Mesothelial cell of epicardium (in vitro differentiated cells): ENCODE data around the gene NOS3. TPM values are rescaled to one million over a fixed set of nuclear protein-coding genes. Genes with fewer than 3 reads are reported as not detected.
A peak's percentile ranks its signal among the peaks of the same experiment; 100 is the strongest.

ENCODE experiments used
- DNase-seq, 2 experiments: peaks; one replicate each; pipeline ENCODE4 v3.0.0; 2021; ENCODE audit warnings: low spot score in 2 of 2; ENCODE audit not compliant: unreplicated experiment in 2 of 2
- H3K27ac Mint-ChIP-seq: 2 replicates; pipeline ENCODE4 v1.8.0; 2021; ENCODE audit warnings: mixed read lengths
- H3K27me3 Mint-ChIP-seq: 2 replicates; pipeline ENCODE4 v1.8.0; 2021; ENCODE audit warnings: low read depth, mixed read lengths
- H3K36me3 Mint-ChIP-seq: 2 replicates; pipeline ENCODE4 v1.8.0; 2021; ENCODE audit warnings: mixed read lengths
- H3K4me1 Mint-ChIP-seq: 2 replicates; pipeline ENCODE4 v1.8.0; 2021; ENCODE audit warnings: mixed read lengths
- H3K4me3 Mint-ChIP-seq: 2 replicates; pipeline ENCODE4 v1.8.0; 2021; ENCODE audit warnings: mild to moderate bottlenecking, moderate library complexity, mixed read lengths
- H3K9me3 Mint-ChIP-seq: 2 replicates; pipeline ENCODE4 v1.8.0; 2021; ENCODE audit warnings: mixed read lengths
- CTCF ChIP-seq: fragments of 200-600 bp; sonication (generic); IDR thresholded peaks from one replicate; pipeline ENCODE4 v1.5.0; 2021; ENCODE audit warnings: antibody characterized with exemption; ENCODE audit not compliant: unreplicated experiment
- total RNA-seq: library from RNA; stranded (reverse); gene quantifications from 3 replicates; pipeline ENCODE4 v1.2.1, GENCODE V29; 2021

Gene NOS3
- total RNA-seq, 1 donor from 2014 or later, result 6.0 TPM

GRCh38 chr7:151060113-151060415 lies 69.2 kb downstream of the NOS3 start:
- Mint-ChIP-seq H3K4me1 (peaks cover 54% of the 10 kb centered on the region), H3K4me3 (peak overlapping the region; percentile 84), H3K36me3 (no peaks in the 10 kb centered on the region), H3K9me3 (no peaks in the 10 kb centered on the region), H3K27ac (peak overlapping the region; percentile 87), H3K27me3 (no peaks in the 10 kb centered on the region)
- no peak for DNase-seq
- peak; percentile 20 for TF ChIP-seq CTCF

- H3K27me3 Mint-ChIP-seq, result no peaks in the 10 kb centered on the region
- peaks cover 54% of the 10 kb centered on the region for H3K4me1 Mint-ChIP-seq
- H3K36me3 Mint-ChIP-seq, result peaks cover 5% of the 10 kb centered on the region
- no peak for DNase-seq
- TF ChIP-seq CTCF, result no peak
- H3K27ac Mint-ChIP-seq, result peak overlapping the region; percentile 87
- H3K9me3 Mint-ChIP-seq, result no peaks in the 10 kb centered on the region
- H3K4me3 Mint-ChIP-seq, result peak overlapping the region; percentile 84
Measured at GRCh38 chr7:151060416-151061212, 69.8 kb downstream of the NOS3 start.

GRCh38 chr7:151061213-151062110 lies 70.6 kb downstream of the NOS3 start:
- no peak for DNase-seq
- no peaks in the 10 kb centered on the region for H3K9me3 Mint-ChIP-seq
- peak overlapping the region; percentile 87 for H3K27ac Mint-ChIP-seq
- peaks cover 5% of the 10 kb centered on the region for H3K36me3 Mint-ChIP-seq
- H3K27me3 Mint-ChIP-seq, result no peaks in the 10 kb centered on the region
- no peak for TF ChIP-seq CTCF
- peak overlapping the region; percentile 84 for H3K4me3 Mint-ChIP-seq
- peaks cover 51% of the 10 kb centered on the region for H3K4me1 Mint-ChIP-seq

GRCh38 chr7:151062111-151062398 lies 71.2 kb downstream of the NOS3 start:
- DNase-seq, result no peak
- H3K27me3 Mint-ChIP-seq, result no peaks in the 10 kb centered on the region
- H3K36me3 Mint-ChIP-seq, result peaks cover 5% of the 10 kb centered on the region
- H3K4me3 Mint-ChIP-seq, result peak overlapping the region; percentile 84
- no peaks in the 10 kb centered on the region for H3K9me3 Mint-ChIP-seq
- peaks cover 45% of the 10 kb centered on the region for H3K4me1 Mint-ChIP-seq
- H3K27ac Mint-ChIP-seq, result no peak overlapping the region
- no peak for TF ChIP-seq CTCF

- Mint-ChIP-seq H3K27ac (no peak overlapping the region), H3K27me3 (no peaks in the 10 kb centered on the region), H3K36me3 (peaks cover 8% of the 10 kb centered on the region), H3K4me1 (peaks cover 44% of the 10 kb centered on the region), H3K4me3 (peak overlapping the region; percentile 26), H3K9me3 (no peaks in the 10 kb centered on the region)
- DNase-seq, result no peak
- TF ChIP-seq CTCF, result no peak
Measured at GRCh38 chr7:151062399-151063211, 71.8 kb downstream of the NOS3 start.
